ENCODE data around the gene OXSM.

The OXSM gene

DNA sequence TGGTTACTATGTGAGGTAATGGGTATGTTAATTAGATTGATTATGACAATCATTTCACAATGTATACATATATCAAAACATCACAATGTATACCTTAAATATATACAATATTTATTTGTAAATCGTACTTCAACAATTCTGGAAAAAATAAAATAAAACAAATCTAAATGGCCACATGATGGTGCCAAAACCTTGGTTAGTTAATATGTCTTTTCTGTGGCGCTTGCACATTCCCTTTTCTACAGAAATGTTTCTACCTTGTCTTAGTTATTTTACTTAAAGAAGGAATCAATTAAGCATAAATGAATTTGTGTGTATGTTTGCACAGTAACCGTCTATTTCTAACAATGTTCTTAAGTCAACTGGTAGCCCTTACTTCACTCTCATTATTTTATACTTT is 53.4 kb downstream of the OXSM start:
- Mint-ChIP-seq H3K36me3 (ENCODE audit: insufficient read depth) (no peaks in the 10 kb centered on the region), H3K9me3 (no peaks in the 10 kb centered on the region), H3K27me3 (no peaks in the 10 kb centered on the region), H3K27ac (ENCODE audit: low read depth) (no peak overlapping the region), H3K4me3 (no peak overlapping the region), H3K4me1 (no peaks in the 10 kb centered on the region)
- DNase-seq (ENCODE audit: low spot score in 2 of 2) (no peak), ATAC-seq (replicated peaks; ENCODE audit: extremely low read depth, poor library complexity, severe bottlenecking) (no peak)

Data from central memory CD8-positive, alpha-beta T cell (primary cell).